NT2/D1 (cell line): Measurements from ENCODE around the gene SUSD1.

Source experiments
- DNase-seq: peaks from one replicate; pipeline ENCODE4 v3.0.0-alpha.2; 2011; ENCODE audit warnings: low read depth, low spot score
- H3K27me3 ChIP-seq: 2 replicates; pipeline ENCODE4 v1.6.0; 2011; ENCODE audit warnings: mild to moderate bottlenecking; ENCODE audit not compliant: insufficient read length, insufficient read depth
- H3K36me3 ChIP-seq: 2 replicates; pipeline ENCODE4 v1.6.1; 2011; ENCODE audit warnings: mild to moderate bottlenecking, low read length, mixed read lengths; ENCODE audit not compliant: insufficient read depth, insufficient read length
- H3K4me1 ChIP-seq: 2 replicates; pipeline ENCODE4 v1.5.1; 2011; ENCODE audit not compliant: insufficient read depth, insufficient read length
- H3K4me3 ChIP-seq: 2 replicates; pipeline ENCODE4 v1.5.1; 2011; ENCODE audit warnings: low read depth; ENCODE audit not compliant: insufficient read length
- H3K9ac ChIP-seq: 2 replicates; pipeline ENCODE4 v1.6.0; 2011; ENCODE audit warnings: low read depth; ENCODE audit not compliant: insufficient read length
- H3K9me3 ChIP-seq: 2 replicates; pipeline ENCODE4 v1.5.1; 2011; ENCODE audit warnings: mild to moderate bottlenecking, low read length; ENCODE audit not compliant: insufficient read depth
- SUZ12 ChIP-seq: IDR thresholded peaks from 2 replicates; pipeline ENCODE4 v1.6.1; 2011; ENCODE audit not compliant: insufficient read length, insufficient read depth; ENCODE audit errors: extremely low read depth
- YY1 ChIP-seq: IDR thresholded peaks from 2 replicates; pipeline ENCODE4 v1.6.1; 2011; ENCODE audit not compliant: insufficient read length, insufficient read depth
- ZNF274 ChIP-seq: IDR thresholded peaks from 2 replicates; pipeline ENCODE4 v1.6.1; 2011; ENCODE audit warnings: mild to moderate bottlenecking, low read depth, low read length

SUSD1 gene

DNA sequence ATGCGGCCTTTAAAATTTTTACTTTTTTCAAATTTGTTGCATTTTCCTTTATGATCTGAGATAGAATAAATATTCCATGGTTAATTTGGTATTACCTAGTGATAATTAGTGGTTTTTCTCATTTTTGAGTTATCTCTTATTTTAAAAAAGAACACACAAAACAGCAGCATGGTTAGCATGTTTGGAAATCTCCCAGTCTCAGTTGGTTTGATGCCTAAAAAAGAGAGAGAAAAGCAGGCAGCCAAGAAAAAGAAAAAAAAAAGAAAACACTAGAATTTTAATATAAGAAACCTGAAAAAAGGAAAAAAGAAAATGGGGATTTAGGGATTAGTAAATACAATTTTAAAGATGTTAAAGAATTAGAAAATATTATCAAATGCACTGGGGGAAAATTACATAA is 15.3 kb downstream of the SUSD1 start:
- no peak overlapping the region for H3K4me3 ChIP-seq
- no peaks in the 10 kb centered on the region for H3K9me3 ChIP-seq
- no peak overlapping the region for H3K9ac ChIP-seq
- H3K4me1 ChIP-seq, result no peaks in the 10 kb centered on the region
- TF ChIP-seq YY1, result no peak
- no peak for DNase-seq
- no peaks in the 10 kb centered on the region for H3K27me3 ChIP-seq
- H3K36me3 ChIP-seq, result peaks cover 4% of the 10 kb centered on the region

DNA sequence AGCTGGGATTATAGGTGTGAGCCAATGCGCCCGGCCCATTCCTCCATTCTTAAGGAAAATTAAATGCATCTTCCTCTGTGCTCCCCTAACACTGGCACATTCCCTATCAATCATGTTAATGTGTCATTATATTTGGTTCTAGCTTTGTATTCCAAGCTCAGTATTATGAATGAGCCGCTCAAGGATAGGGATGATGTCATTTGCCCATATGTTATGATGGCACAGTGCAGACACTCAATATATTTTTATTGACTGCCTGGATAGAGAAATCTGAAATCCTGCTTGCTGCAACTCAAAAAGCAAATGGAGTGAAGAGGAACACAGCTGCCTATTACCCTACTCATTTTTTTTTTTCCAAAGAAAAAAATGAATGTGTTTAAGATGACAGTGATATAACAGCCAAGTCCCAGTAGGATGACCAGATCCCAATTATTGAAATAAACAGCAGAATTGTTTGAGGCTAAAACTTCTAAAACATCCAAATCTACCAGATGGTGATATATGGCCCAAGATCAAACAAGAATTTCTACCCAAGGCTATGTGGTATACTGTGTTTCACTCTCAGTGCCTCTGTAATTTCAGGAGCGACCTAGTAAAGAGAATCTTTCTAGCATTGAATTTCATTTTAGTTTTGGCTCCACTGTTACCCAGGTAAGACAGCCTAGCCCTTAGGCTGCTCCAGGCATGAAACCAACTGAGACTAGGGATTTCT is 16.3 kb downstream of the SUSD1 start:
- H3K36me3 ChIP-seq, result peaks cover 4% of the 10 kb centered on the region
- H3K9ac ChIP-seq, result no peak overlapping the region
- H3K4me1 ChIP-seq, result no peaks in the 10 kb centered on the region
- no peak overlapping the region for H3K4me3 ChIP-seq
- H3K27me3 ChIP-seq, result no peaks in the 10 kb centered on the region
- DNase-seq, result no peak
- TF ChIP-seq YY1, result no peak
- H3K9me3 ChIP-seq, result no peaks in the 10 kb centered on the region

DNA sequence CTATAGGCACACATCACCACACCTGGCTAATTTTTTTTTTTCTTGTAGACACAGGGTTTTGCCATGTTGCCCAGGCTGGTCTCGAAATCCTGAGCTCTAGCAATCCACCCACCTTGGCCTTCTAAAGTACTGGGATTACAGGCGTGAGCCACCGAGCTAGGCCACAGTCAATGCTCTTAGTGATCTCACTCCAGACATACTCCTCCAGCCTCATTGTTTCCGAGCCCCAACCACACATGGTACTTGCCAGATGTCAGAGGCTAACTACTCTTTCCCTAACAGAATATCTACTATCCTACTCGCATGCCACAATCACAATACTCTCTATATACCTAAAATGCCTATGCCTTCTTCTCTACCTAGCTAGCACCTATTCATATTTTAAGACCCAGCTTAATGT is 17.1 kb downstream of the SUSD1 start:
- TF ChIP-seq SUZ12, result no peak
- no peak for TF ChIP-seq YY1
- TF ChIP-seq ZNF274, result no peak
- Histone ChIP-seq H3K9ac (no peak overlapping the region), H3K4me1 (no peaks in the 10 kb centered on the region), H3K9me3 (no peaks in the 10 kb centered on the region), H3K27me3 (no peaks in the 10 kb centered on the region), H3K4me3 (no peak overlapping the region), H3K36me3 (peaks cover 7% of the 10 kb centered on the region)
- no peak for DNase-seq

DNA sequence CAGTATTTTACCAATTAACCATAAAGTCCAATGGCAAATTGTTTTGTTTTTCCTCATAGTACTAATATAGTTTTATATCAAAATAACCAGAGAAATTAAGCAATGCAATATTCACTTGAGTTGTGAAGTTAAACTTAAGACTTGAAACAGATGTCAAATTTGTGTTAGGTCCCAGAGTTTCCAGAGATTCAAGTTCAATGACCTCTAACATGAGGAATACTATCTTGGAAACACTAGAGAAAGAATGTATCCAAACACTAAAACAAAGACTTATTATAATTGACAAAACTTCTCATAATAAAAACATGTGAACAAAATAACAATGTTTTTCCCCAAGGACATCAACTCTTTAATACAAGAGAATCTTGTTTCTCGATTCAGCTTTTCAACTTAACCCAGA is 18.0 kb downstream of the SUSD1 start:
- no peak for TF ChIP-seq ZNF274
- TF ChIP-seq YY1, result no peak
- no peak for TF ChIP-seq SUZ12
- Histone ChIP-seq H3K9ac (no peak overlapping the region), H3K4me1 (no peaks in the 10 kb centered on the region), H3K9me3 (no peaks in the 10 kb centered on the region), H3K4me3 (no peak overlapping the region), H3K27me3 (no peaks in the 10 kb centered on the region), H3K36me3 (peaks cover 11% of the 10 kb centered on the region)
- no peak for DNase-seq

DNA sequence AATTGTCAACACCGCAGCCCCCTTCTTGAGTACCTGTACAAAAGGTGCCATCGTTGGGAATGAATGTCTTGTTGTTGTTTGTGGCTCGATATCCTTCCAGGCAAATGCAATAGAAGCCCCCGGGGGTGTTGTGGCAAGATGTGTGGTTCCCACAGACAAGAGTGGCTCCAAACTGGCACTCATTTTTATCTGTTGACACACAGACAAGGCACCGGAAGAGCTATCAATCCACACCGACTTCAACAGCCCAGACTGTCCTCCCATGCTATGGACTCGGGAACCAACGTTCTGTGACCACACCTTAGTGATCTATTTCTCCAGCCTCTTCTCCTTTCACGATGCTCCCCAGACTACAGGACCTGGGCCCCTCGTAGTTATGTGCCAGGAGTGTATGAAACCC is 25.9 kb downstream of the SUSD1 start:
- no peak overlapping the region for H3K9ac ChIP-seq
- DNase-seq, result no peak

DNA sequence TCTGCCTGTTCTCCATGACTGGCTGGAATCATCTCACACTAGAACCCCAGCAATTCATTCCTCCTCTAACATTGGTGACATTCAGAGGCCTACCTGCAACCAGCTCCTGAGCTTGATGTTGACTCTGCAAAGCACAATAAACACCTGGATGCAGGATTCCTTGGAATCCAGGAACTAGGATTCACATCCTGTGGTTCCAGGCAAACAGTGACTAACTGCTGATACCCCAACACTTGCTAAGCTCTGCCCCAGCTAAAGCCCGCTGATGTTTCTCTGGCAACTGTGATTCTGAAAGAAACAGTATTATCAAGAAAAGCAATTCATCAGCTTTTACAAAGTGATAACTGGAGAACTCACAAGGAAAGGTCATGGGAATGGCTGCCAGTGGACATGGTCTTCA is 29.2 kb downstream of the SUSD1 start:
- Histone ChIP-seq H3K36me3 (peaks cover 29% of the 10 kb centered on the region), H3K9ac (no peak overlapping the region), H3K4me3 (no peak overlapping the region), H3K9me3 (no peaks in the 10 kb centered on the region), H3K27me3 (no peaks in the 10 kb centered on the region), H3K4me1 (no peaks in the 10 kb centered on the region)
- no peak for DNase-seq
- no peak for TF ChIP-seq ZNF274

More for the DNA sequence above, 25.9 kb downstream of the SUSD1 start:
- no peak for TF ChIP-seq YY1
- TF ChIP-seq ZNF274, result no peak
- no peak for TF ChIP-seq SUZ12
- peaks cover 22% of the 10 kb centered on the region for H3K36me3 ChIP-seq
- no peaks in the 10 kb centered on the region for H3K27me3 ChIP-seq
- H3K4me3 ChIP-seq, result no peak overlapping the region
- no peaks in the 10 kb centered on the region for H3K4me1 ChIP-seq
- H3K9me3 ChIP-seq, result no peaks in the 10 kb centered on the region

DNA sequence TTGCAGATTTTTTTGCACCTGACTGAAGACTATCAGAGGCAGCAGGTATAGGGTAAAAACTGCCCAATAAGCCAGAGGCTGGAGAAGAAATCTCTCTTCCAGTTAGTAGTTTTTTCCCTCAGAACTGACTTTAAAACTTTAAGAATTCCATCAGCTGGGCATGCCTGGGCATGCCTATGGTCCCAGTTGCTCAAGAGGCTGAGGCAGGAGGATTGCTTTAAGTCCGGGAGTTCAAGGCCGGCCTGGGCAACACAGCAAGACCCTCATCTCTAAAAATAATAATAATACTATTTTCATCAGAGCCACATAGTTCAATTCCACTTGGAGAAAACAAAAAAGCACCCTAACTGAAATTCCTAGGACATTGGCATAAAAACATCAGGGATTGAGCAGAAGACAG is 30.3 kb downstream of the SUSD1 start:
- H3K9ac ChIP-seq, result no peak overlapping the region
- no peak overlapping the region for H3K4me3 ChIP-seq
- DNase-seq, result no peak
- no peaks in the 10 kb centered on the region for H3K9me3 ChIP-seq
- TF ChIP-seq SUZ12, result no peak
- TF ChIP-seq ZNF274, result no peak
- no peak for TF ChIP-seq YY1
- H3K36me3 ChIP-seq, result peaks cover 28% of the 10 kb centered on the region
- no peaks in the 10 kb centered on the region for H3K27me3 ChIP-seq
- no peaks in the 10 kb centered on the region for H3K4me1 ChIP-seq

DNA sequence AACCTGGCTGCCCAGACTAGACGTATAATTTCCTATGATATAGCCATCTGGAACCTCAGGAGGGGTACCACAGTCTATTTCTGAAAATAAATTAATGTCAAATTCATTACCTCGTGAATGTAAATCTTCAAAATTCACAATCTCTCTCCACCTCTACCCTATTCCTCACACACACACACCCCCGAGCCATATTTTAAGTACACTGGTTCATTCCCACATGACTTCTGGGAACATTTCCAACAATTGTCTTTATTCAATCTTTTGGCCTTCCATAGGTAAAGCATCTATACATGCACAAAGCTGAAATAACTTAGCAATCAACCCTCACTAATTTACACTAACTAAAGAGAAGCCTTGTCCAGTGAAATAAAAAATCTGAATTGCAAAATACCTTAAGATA is 32.7 kb downstream of the SUSD1 start:
- DNase-seq, result no peak

More for the DNA sequence above, 32.7 kb downstream of the SUSD1 start:
- Histone ChIP-seq H3K27me3 (no peaks in the 10 kb centered on the region), H3K9me3 (no peaks in the 10 kb centered on the region), H3K4me1 (no peaks in the 10 kb centered on the region), H3K36me3 (peaks cover 27% of the 10 kb centered on the region), H3K4me3 (no peak overlapping the region), H3K9ac (no peak overlapping the region)
- TF ChIP-seq ZNF274, result no peak
- TF ChIP-seq YY1, result no peak
- TF ChIP-seq SUZ12, result no peak
